ENCODE data around the gene DOK6.

GRCh38 chr18:69612242-69612641 lies 211.6 kb downstream of the DOK6 start:
- TF ChIP-seq CTCF (IDR thresholded peaks at IDR 0.05 in 8 of 11, conservative IDR thresholded peaks at IDR 0.05 in 3 of 11) (no peak), POLR2AphosphoS5 (IDR thresholded peaks at IDR 0.05) (no peak), POLR2A (IDR thresholded peaks at IDR 0.05) (no peak)

All from spleen (tissue), 7 donors.